Bone marrow (tissue), 2 donors: ENCODE data around the gene BACH2.

Source experiments
- DNase-seq, 2 donors: peaks; one replicate each; lab custom pipeline; 2025; lab: John Stamatoyannopoulos, UW

Gene BACH2

DNA sequence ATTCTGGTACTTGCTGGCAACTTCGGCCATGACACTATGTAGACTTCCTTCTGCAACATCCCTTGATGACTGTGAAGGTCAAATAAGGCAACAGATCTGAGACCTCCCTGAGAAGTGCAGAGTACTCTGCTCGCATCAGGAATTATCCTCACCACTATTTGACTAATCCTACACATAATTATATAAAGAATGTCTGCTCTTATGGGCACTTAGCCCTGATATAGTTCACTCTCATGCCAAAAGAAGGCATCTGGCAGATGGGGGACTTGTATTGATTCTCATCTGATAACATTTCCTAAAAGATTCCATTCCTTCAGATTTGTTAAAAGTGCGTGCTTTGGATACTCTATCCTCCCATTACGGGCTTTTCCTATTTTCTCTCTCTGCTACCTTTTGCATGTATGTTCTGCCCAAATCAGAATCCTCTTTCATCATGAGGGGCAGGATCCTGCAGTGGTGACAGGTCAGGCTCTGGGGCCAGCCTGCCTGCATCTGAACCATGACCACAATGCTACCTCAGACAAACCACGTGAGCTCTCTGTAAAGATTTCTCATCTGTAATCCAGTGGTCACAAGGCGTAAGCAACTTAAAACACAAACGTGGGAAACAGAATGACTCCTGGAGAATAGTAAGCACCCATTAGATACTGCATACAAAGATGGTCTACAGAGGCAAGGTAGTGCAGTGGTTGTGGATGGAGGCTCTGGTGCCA is 268.4 kb downstream of the BACH2 start:
- no peak for DNase-seq

GRCh38 chr6:90026216-90026615 is 270.4 kb downstream of the BACH2 start:
- no peak for DNase-seq

DNA sequence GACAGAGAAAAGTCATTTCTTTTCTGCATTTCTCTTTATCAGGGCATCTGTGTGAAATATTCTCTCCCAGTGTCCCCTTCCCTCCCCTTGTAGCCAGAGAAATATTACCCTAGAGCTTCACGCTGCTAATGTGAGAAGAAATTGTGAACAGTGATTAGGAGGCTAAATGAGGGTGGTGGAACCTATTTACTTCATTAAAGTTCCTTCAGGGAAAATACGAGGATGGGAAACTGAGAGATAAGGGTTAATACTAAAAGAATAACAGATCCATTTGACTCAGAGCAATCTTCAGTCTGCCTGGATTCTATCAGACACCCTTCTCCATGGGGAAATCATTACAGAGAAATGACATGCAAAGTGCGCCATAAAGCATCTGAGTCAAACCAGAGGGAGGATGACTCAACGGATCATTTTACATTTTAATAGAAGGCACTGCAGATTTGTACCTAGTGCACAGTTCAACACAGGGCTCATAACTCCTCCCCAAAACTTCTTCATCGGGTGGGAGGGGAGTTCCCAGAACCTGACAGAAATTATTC is 271.1 kb downstream of the BACH2 start:
- DNase-seq = no peak

- DNase-seq = no peak
Measured at GRCh38 chr6:90024633-90025032, 272.0 kb downstream of the BACH2 start.

DNA sequence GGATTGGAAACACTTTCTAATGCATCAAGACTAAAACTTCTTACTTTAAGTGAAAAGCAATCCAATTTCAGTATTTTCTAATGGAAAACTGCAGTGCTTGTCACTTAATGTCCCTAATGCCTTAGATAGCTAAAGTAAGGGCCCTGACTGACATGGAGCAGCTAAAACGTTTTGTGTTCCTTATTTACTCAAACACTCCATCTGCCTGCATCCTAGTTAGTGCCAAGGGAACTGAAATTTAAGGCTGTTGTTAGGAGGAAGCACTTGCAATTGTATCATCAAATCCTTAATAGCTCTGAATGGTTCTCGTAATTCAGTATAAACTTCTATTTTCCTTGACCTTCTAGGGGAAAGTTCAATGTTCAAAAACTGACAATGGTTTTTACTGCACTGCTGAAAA is 274.9 kb downstream of the BACH2 start:
- DNase-seq = no peak

DNA sequence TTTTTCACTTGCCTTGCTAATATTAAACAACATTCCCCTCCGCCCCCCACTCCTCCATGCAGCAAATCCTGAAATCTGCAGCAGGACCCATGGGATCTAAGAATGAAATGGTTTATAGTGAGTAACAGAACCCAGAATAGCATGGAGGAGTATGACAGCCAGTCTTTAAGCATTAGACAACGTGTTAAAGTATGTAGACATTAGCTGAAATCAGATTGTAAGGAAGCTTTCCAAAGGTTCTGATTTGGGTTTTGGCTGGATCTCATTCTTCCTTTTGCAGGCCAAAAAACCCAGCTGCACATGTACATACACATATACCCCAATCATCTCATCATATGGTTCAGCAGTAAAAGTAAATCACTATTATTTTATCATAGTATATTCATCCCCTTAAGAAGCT is 275.9 kb downstream of the BACH2 start:
- DNase-seq = no peak

- DNase-seq = no peak
Measured at GRCh38 chr6:90019216-90019615, 277.4 kb downstream of the BACH2 start.

- DNase-seq = no peak
Measured at GRCh38 chr6:90015883-90016282, 280.8 kb downstream of the BACH2 start.

DNA sequence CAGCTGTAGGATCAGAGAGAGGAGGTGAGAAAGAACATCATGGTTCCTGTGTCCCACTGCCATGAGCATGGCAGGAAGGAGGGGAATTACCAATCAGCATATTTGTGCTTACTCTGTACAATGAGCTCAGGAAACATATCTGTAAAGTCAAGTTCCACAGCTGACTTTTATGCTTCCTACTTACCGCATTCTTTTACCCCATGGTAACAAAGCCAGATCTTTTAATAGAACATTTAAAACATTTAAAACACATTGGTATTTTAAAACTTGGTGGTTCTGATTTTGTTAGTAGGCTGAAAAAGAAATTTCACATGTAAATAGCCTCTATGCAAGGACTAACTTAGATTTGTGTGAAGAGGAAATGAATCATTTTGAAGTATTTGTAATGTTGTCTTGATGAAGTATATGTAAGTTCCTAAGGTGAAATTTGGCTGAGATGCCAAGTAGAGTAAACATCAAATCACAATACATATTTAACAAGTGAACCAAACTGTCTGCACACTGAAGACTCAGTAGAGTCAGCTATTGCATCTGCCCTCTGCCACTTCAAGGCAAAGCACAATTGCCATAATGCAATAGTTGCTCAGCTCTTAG is 287.6 kb downstream of the BACH2 start:
- DNase-seq = no peak

GRCh38 chr6:90008189-90008907 is 288.3 kb downstream of the BACH2 start:
- no peak for DNase-seq

- no peak for DNase-seq
Measured at GRCh38 chr6:90005048-90005827, 291.4 kb downstream of the BACH2 start.

GRCh38 chr6:90004511-90004910 is 292.1 kb downstream of the BACH2 start:
- DNase-seq = no peak

DNA sequence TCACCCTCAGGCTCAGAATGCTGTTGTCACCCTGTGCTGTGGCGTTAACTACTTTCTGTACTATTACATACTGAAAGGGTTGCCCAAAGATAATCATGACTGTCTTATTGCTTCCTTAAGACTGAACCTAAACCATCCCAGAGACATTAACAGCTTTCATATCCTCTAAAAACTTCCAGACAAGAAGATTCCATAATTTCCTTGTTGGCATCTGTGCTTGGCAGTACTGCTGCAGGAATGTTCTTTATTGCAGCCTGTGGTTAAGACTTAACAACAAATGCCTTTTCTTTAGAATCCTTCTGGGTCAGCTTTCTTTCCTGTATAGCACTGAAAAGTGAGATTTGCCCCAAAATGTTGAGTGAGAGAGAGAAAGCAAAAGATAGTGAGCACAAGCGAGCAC is 292.7 kb downstream of the BACH2 start:
- no peak for DNase-seq

GRCh38 chr6:90003069-90003795 is 293.4 kb downstream of the BACH2 start:
- DNase-seq = no peak

DNA sequence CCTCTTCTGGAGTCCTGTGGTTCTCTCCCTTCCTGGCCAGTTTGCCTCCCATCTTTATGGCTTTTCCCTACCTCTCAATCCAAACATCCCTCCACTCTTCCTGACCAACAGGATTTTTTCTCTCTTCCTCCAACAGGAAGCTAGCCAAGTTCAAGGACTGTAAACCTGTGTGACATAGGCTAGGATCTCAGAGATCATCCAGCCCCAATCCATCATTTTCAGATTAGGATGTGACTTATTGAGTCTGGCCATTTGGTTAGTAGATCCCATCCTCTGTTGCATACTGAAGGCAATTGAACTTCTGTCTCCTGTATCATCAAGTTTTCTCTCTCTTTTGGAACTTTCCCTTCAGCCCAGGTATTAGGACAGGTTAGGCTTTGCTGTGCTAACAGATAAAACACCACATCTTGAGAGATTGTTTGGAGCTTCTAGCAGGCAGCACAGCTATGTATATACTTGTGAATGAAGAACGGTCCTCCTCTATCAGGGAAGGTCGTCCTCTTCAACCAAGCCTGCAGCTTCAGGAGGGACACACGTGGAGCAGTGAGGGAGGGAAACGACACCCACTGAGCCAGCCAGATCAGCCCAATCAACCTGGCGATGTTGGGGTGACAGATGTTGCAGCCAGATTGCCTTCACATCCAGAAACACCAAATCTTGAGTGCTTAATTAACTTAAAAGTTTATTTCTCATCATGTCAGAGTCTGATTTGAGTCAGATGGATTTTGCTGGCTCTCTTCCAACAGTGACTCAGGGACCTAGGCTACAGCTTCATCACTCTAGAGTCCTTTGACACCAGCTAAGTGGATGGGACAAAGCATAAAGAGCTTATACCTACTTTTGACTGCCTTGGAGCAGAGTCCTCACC is 295.5 kb downstream of the BACH2 start:
- DNase-seq = no peak

DNA sequence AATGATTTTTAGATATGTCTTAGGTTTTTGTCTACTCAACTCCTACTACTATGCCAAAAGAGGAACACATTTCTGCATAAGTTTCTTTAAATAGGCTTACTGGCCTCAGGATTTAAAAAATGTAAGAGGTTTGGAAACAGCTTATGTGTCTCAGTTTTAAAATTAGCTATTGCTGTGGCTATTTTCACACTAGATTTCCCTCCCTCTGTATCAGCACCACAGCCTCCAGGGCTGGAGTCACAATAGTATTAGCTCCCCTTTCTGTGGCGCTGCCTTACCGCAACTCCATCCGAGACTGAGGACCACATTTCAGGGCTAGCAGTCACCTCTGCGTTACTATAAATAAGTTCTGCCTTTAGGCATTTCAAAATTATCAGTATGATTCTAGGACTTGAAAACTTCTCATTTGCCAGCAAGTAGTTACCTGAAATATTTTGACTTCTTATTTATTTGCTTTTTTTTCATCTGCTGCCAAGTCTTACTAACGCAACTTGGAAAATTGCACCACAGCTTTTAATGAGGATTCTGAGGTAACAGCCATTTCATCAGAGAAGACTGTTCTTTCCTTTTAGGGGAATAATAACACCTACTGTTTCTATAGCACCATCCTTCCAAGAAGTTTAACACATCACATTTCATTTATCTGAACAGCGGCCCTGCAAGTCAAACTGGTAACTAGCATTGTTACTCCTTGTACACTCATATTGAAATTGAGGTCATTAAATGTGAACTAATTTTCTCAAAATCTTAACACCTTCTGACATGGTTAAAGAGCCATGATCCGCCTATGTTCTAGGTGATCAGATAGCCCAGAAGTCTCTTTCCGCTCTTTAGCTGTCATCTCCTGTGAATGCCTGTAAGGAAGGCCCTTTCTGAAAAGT is 296.5 kb downstream of the BACH2 start:
- no peak for DNase-seq

DNA sequence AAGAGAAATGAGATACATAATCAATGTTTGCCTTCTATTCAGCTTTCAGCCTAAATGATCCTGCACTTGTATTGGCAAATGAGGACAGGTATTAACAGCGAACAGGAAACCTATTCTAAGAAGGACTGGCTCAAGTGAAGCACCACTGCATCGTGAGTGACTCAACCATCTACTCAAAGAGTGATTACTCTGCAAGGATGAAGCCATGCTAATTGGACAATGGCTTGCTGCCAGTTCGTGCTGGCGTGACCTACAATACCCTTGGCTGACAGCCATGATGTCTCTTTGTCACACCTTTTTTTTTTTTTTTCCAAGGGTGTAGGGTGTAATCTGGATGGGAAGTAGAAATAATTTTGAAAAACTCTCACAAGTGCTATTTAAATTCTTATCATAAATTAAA is 297.5 kb downstream of the BACH2 start:
- DNase-seq = no peak

- DNase-seq = no peak
Measured at GRCh38 chr6:89997456-89998445, 298.9 kb downstream of the BACH2 start.
